ENCODE measurements around the gene PTBP3.

The PTBP3 gene

DNA sequence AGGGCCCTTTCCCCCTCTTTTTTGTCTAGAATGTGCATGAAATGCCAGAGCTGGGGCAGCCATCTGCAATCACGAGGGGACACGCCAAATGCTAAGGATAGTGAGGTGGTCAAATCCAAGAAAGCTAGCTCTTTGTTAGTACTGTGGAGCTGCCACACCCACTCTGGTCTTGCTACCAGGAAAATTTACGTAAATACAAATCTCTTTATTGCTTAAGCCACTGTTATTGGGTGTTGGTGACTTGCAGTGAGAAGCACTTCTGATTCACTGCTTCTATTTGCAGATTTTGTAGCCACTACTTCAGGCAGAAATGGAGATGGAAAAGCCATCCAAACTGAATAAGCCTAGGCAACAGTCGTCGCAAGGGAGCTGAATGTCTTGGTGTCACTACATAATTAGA, 132.7 kb downstream of the PTBP3 start:
- no CpG with 5 or more reads among the region's 5 CpGs for WGBS, 2 donors (ENCODE audit: extremely low coverage in 2 of 2, insufficient read length in 2 of 2, insufficient replicate concordance in 1 of 2)
- H4K8ac ChIP-seq (ENCODE audit: low read depth, low read length), result no peak overlapping the region
- no peak for DNase-seq (ENCODE audit: low spot score)
- H2BK12ac ChIP-seq (ENCODE audit: low read length), result no peak overlapping the region
- H2BK5ac ChIP-seq (ENCODE audit: low read length), result no peak overlapping the region
- no peaks in the 10 kb centered on the region for H3K4me1 ChIP-seq (ENCODE audit: control insufficient read depth in 2 of 2, insufficient read depth in 1 of 2, low read depth in 1 of 2, low read length in 2 of 2)
- H4K91ac ChIP-seq (ENCODE audit: low read depth, low read length, poor library complexity), result no peak overlapping the region
- no peak overlapping the region for H3K4ac ChIP-seq (ENCODE audit: low read length)
- no peaks in the 10 kb centered on the region for H3K79me1 ChIP-seq (ENCODE audit: low read depth, low read length)
- no peak overlapping the region for H2AK5ac ChIP-seq (ENCODE audit: low read depth, low read length)
- no peak overlapping the region for H3K4me2 ChIP-seq (ENCODE audit: insufficient read depth, low read length, poor library complexity, severe bottlenecking)
- no peak overlapping the region for H3K4me3 ChIP-seq (ENCODE audit: low read length in 2 of 2)
- H3K36me3 ChIP-seq (replicated peaks in 1 of 2; ENCODE audit: control insufficient read depth in 2 of 2, insufficient read depth in 2 of 2, low read length in 2 of 2), result no peaks in the 10 kb centered on the region
- H3K27ac ChIP-seq (replicated peaks; ENCODE audit: low read length), result no peak overlapping the region
- no peaks in the 10 kb centered on the region for H3K27me3 ChIP-seq (ENCODE audit: control insufficient read depth in 3 of 3, insufficient read depth in 3 of 3, low read depth in 1 of 3, low read length in 3 of 3)
- no peak overlapping the region for H3K18ac ChIP-seq (ENCODE audit: low read length)
- no peak overlapping the region for H3K23ac ChIP-seq (ENCODE audit: low read depth, low read length, poor library complexity)
- H3K9ac ChIP-seq (ENCODE audit: low read depth, low read length, poor library complexity), result no peak overlapping the region
- H3K14ac ChIP-seq (ENCODE audit: low read length), result no peak overlapping the region
- H2BK15ac ChIP-seq (ENCODE audit: low read length), result no peak overlapping the region
- H2BK120ac ChIP-seq (ENCODE audit: low read depth, low read length), result no peak overlapping the region
- peaks cover 3 to 6% of the 10 kb centered on the region in 2 donors for H3K9me3 ChIP-seq (replicated peaks in 1 of 2; ENCODE audit: control insufficient read depth in 2 of 2, insufficient read depth in 1 of 2, low read depth in 1 of 2, low read length in 2 of 2)
- H2AFZ ChIP-seq (ENCODE audit: low read length), result no peak overlapping the region

DNA sequence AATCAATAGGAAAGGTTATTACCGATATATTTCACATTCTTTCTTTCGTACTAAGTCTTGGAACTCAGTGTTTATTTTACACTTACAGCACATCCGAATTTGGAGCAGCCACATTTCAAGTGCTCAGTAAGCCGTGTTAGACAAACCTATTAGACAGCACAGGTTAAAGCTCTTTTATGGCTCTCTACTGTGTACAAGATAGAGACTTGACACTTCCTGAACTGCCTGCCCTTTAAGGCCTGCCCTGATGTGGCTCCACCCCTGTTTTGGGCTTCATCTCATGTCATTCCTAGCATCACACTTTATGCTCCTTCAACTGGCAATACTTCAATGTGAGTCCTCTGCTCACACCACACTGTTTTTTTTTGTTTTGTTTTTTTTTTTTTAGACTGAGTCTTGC, 134.8 kb downstream of the PTBP3 start:
- H3K79me1 ChIP-seq (ENCODE audit: low read depth, low read length), result no peaks in the 10 kb centered on the region
- no peaks in the 10 kb centered on the region for H3K36me3 ChIP-seq (replicated peaks in 1 of 2; ENCODE audit: control insufficient read depth in 2 of 2, insufficient read depth in 2 of 2, low read length in 2 of 2)
- H3K4me1 ChIP-seq (ENCODE audit: control insufficient read depth in 2 of 2, insufficient read depth in 1 of 2, low read depth in 1 of 2, low read length in 2 of 2), result peaks cover 0 to 3% of the 10 kb centered on the region in 2 donors
- no peak overlapping the region for H2BK15ac ChIP-seq (ENCODE audit: low read length)
- H3K4me2 ChIP-seq (ENCODE audit: insufficient read depth, low read length, poor library complexity, severe bottlenecking), result no peak overlapping the region
- H2BK12ac ChIP-seq (ENCODE audit: low read length), result no peak overlapping the region
- no peak overlapping the region for H2AFZ ChIP-seq (ENCODE audit: low read length)
- WGBS, 2 donors (ENCODE audit: extremely low coverage in 2 of 2, insufficient read length in 2 of 2, insufficient replicate concordance in 1 of 2), result no CpG with 5 or more reads among the region's 4 CpGs
- H3K18ac ChIP-seq (ENCODE audit: low read length), result no peak overlapping the region
- no peak overlapping the region for H3K14ac ChIP-seq (ENCODE audit: low read length)
- no peak overlapping the region for H3K23ac ChIP-seq (ENCODE audit: low read depth, low read length, poor library complexity)
- H3K9ac ChIP-seq (ENCODE audit: low read depth, low read length, poor library complexity), result no peak overlapping the region
- no peaks in the 10 kb centered on the region for H3K27me3 ChIP-seq (ENCODE audit: control insufficient read depth in 3 of 3, insufficient read depth in 3 of 3, low read depth in 1 of 3, low read length in 3 of 3)
- no peak overlapping the region for H4K8ac ChIP-seq (ENCODE audit: low read depth, low read length)
- H3K4me3 ChIP-seq (ENCODE audit: low read length in 2 of 2), result no peak overlapping the region
- H2AK5ac ChIP-seq (ENCODE audit: low read depth, low read length), result no peak overlapping the region
- H2BK5ac ChIP-seq (ENCODE audit: low read length), result no peak overlapping the region
- no peak overlapping the region for H4K91ac ChIP-seq (ENCODE audit: low read depth, low read length, poor library complexity)
- no peak overlapping the region for H3K4ac ChIP-seq (ENCODE audit: low read length)
- DNase-seq (ENCODE audit: low spot score), result no peak
- no peak overlapping the region for H2BK120ac ChIP-seq (ENCODE audit: low read depth, low read length)
- H3K9me3 ChIP-seq (replicated peaks in 1 of 2; ENCODE audit: control insufficient read depth in 2 of 2, insufficient read depth in 1 of 2, low read depth in 1 of 2, low read length in 2 of 2), result peaks cover under 1 to 3% of the 10 kb centered on the region in 2 donors
- no peak overlapping the region for H3K27ac ChIP-seq (replicated peaks; ENCODE audit: low read length)

DNA sequence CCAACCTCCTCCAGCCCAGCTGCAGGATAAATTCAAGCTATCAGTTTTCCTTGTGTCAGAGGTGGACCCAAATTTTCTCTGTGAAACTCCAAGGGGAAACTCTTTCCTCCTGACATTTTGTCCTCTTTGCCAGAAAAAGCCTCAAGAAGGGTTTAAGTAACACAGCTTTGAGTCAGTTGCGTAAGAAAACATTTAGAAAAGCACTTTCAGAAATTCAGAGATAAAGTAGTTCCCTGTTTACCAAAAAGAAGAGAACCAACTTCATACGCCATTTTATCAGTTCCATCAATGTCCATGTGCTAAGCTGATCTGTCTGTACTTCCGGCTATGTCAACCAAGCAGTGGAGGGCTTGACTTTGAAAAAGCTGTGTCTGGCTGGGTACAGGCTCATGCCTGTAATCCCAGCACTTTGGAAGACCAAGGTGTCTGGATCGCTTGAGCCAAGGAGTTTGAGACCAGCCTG, 138.4 kb downstream of the PTBP3 start:
- Histone ChIP-seq H2BK15ac (ENCODE audit: low read length) (no peak overlapping the region), H2BK120ac (ENCODE audit: low read depth, low read length) (no peak overlapping the region), H4K91ac (ENCODE audit: low read depth, low read length, poor library complexity) (no peak overlapping the region), H3K4ac (ENCODE audit: low read length) (no peak overlapping the region), H2BK5ac (ENCODE audit: low read length) (no peak overlapping the region), H3K4me1 (ENCODE audit: control insufficient read depth in 2 of 2, insufficient read depth in 1 of 2, low read depth in 1 of 2, low read length in 2 of 2) (peaks cover 0 to 3% of the 10 kb centered on the region in 2 donors), H3K4me3 (ENCODE audit: low read length in 2 of 2) (no peak overlapping the region), H3K18ac (ENCODE audit: low read length) (no peak overlapping the region), H3K9me3 (replicated peaks in 1 of 2; ENCODE audit: control insufficient read depth in 2 of 2, insufficient read depth in 1 of 2, low read depth in 1 of 2, low read length in 2 of 2) (peaks cover 0 to 3% of the 10 kb centered on the region in 2 donors), H3K23ac (ENCODE audit: low read depth, low read length, poor library complexity) (no peak overlapping the region), H2BK12ac (ENCODE audit: low read length) (no peak overlapping the region), H3K27ac (replicated peaks; ENCODE audit: low read length) (no peak overlapping the region), H4K8ac (ENCODE audit: low read depth, low read length) (no peak overlapping the region), H3K36me3 (replicated peaks in 1 of 2; ENCODE audit: control insufficient read depth in 2 of 2, insufficient read depth in 2 of 2, low read length in 2 of 2) (no peaks in the 10 kb centered on the region), H3K79me1 (ENCODE audit: low read depth, low read length) (no peaks in the 10 kb centered on the region), H3K14ac (ENCODE audit: low read length) (no peak overlapping the region), H3K27me3 (ENCODE audit: control insufficient read depth in 3 of 3, insufficient read depth in 3 of 3, low read depth in 1 of 3, low read length in 3 of 3) (no peaks in the 10 kb centered on the region), H3K9ac (ENCODE audit: low read depth, low read length, poor library complexity) (no peak overlapping the region), H2AFZ (ENCODE audit: low read length) (no peak overlapping the region), H2AK5ac (ENCODE audit: low read depth, low read length) (no peak overlapping the region), H3K4me2 (ENCODE audit: insufficient read depth, low read length, poor library complexity, severe bottlenecking) (no peak overlapping the region)
- no peak for DNase-seq (ENCODE audit: low spot score)
- no CpG with 5 or more reads among the region's 4 CpGs for WGBS, 2 donors (ENCODE audit: extremely low coverage in 2 of 2, insufficient read length in 2 of 2, insufficient replicate concordance in 1 of 2)

DNA sequence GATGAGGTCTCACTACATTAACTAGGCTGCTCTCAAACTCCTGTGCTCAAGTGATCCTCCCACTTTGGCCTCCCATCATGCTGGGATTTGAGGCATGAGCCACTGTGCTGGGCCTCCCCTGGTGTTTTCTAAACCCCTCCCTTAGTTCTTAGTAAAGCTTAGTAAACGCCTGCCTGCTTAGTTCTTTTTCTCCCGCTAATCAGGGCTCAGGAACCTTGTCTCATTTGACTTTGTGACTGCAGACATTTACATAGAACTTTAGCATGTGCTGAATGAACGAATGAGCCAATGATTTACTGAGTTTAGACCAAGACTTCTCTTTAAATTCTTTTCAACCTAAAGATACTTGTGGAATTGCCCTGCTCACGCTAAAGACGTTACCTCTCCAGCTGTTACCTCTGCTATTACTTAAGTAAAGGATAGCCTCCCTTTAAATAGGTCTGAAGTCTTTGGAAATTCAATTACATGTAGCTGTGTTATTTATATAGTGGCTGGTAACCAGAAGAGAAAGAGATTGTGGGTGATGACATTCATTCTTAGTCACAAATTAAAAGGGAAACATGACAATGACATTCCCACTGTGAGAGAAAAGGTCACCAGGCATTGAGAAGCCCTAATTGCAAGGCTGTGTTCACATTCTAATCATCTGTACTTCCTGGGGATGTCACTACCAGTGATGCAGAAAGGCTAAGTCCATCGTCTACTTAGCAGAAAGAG, 139.7 kb downstream of the PTBP3 start:
- Histone ChIP-seq H2AFZ (ENCODE audit: low read length) (no peak overlapping the region), H3K9me3 (replicated peaks in 1 of 2; ENCODE audit: control insufficient read depth in 2 of 2, insufficient read depth in 1 of 2, low read depth in 1 of 2, low read length in 2 of 2) (peaks cover 0 to 3% of the 10 kb centered on the region in 2 donors), H3K14ac (ENCODE audit: low read length) (no peak overlapping the region), H3K79me1 (ENCODE audit: low read depth, low read length) (no peaks in the 10 kb centered on the region), H3K9ac (ENCODE audit: low read depth, low read length, poor library complexity) (no peak overlapping the region), H3K4me2 (ENCODE audit: insufficient read depth, low read length, poor library complexity, severe bottlenecking) (no peak overlapping the region), H3K36me3 (replicated peaks in 1 of 2; ENCODE audit: control insufficient read depth in 2 of 2, insufficient read depth in 2 of 2, low read length in 2 of 2) (no peaks in the 10 kb centered on the region), H3K4me1 (ENCODE audit: control insufficient read depth in 2 of 2, insufficient read depth in 1 of 2, low read depth in 1 of 2, low read length in 2 of 2) (peaks cover 0 to 3% of the 10 kb centered on the region in 2 donors), H3K4me3 (ENCODE audit: low read length in 2 of 2) (no peak overlapping the region), H4K8ac (ENCODE audit: low read depth, low read length) (no peak overlapping the region), H3K4ac (ENCODE audit: low read length) (no peak overlapping the region), H2BK120ac (ENCODE audit: low read depth, low read length) (no peak overlapping the region), H2BK12ac (ENCODE audit: low read length) (no peak overlapping the region), H4K91ac (ENCODE audit: low read depth, low read length, poor library complexity) (no peak overlapping the region), H3K23ac (ENCODE audit: low read depth, low read length, poor library complexity) (no peak overlapping the region), H2BK5ac (ENCODE audit: low read length) (no peak overlapping the region), H3K18ac (ENCODE audit: low read length) (no peak overlapping the region), H3K27ac (replicated peaks; ENCODE audit: low read length) (no peak overlapping the region), H3K27me3 (ENCODE audit: control insufficient read depth in 3 of 3, insufficient read depth in 3 of 3, low read depth in 1 of 3, low read length in 3 of 3) (no peaks in the 10 kb centered on the region), H2BK15ac (ENCODE audit: low read length) (no peak overlapping the region), H2AK5ac (ENCODE audit: low read depth, low read length) (no peak overlapping the region)
- WGBS, 2 donors (ENCODE audit: extremely low coverage in 2 of 2, insufficient read length in 2 of 2, insufficient replicate concordance in 1 of 2), result no CpG with 5 or more reads among the region's 6 CpGs
- DNase-seq (ENCODE audit: low spot score), result no peak
